H1 (cell line): Measurements from ENCODE around the gene ACLY. TPM values are rescaled to one million over a fixed set of nuclear protein-coding genes. Genes with fewer than 3 reads are reported as not detected.
A peak's percentile ranks its signal among the peaks of the same experiment; 100 is the strongest.

Experiments used
- ASH2L ChIP-seq: fragments of 200-600, 300-600 bp; sonication (generic); IDR thresholded peaks from one replicate; pipeline ENCODE4 v1.7.1; 2017; ENCODE audit warnings: low read length
- CEBPB ChIP-seq: IDR thresholded peaks from 2 replicates; pipeline ENCODE4 v1.6.1; 2012; ENCODE audit warnings: low read depth, low read length
- GABPA ChIP-seq: IDR thresholded peaks from 2 replicates; pipeline ENCODE4 v1.6.1; 2011; ENCODE audit warnings: mild to moderate bottlenecking, low read length, moderate library complexity, borderline replicate concordance; ENCODE audit not compliant: insufficient read depth
- GTF2F1 ChIP-seq: IDR thresholded peaks from 2 replicates; pipeline ENCODE4 v1.6.1; 2012; ENCODE audit warnings: low read depth, low read length, improper control_type of control experiment, borderline replicate concordance
- KDM5A ChIP-seq: fragments of 200-600 bp; IDR thresholded peaks from 2 replicates; pipeline ENCODE4 v1.7.1; 2012; ENCODE audit warnings: mild to moderate bottlenecking, low read length, inconsistent platforms, mixed read lengths
- NRF1 ChIP-seq: IDR thresholded peaks from 2 replicates; pipeline ENCODE4 v1.6.1; 2011; ENCODE audit warnings: mild to moderate bottlenecking, low read depth, low read length, improper control_type of control experiment
- POLR2AphosphoS5 ChIP-seq: IDR thresholded peaks from 2 replicates; pipeline ENCODE4 v1.6.1; 2011; ENCODE audit warnings: low read depth, low read length
- RAD21 ChIP-seq, 2 experiments: IDR thresholded peaks in 1 of 2; conservative IDR thresholded peaks in 1 of 2; 2 replicates each; pipeline ENCODE4 v1.6.1; 2011; ENCODE audit warnings: low read depth in 2 of 2, low read length in 2 of 2, improper control_type of control experiment in 1 of 2, inconsistent platforms in 1 of 2, mild to moderate bottlenecking in 1 of 2, moderate library complexity in 1 of 2
- SAP30 ChIP-seq: fragments of 300-600 bp; sonication (generic); IDR thresholded peaks from 2 replicates; pipeline ENCODE4 v1.7.1; 2012; ENCODE audit warnings: low read length, moderate library complexity, mild to moderate bottlenecking, inconsistent platforms; ENCODE audit not compliant: insufficient read depth, insufficient replicate concordance
- SIN3A ChIP-seq, 2 experiments: IDR thresholded peaks in 1 of 2; conservative IDR thresholded peaks in 1 of 2; 2 replicates each; pipeline ENCODE4 v1.6.1; 2011 to 2012; ENCODE audit warnings: low read length in 2 of 2, improper control_type of control experiment in 1 of 2, low read depth in 1 of 2, mild to moderate bottlenecking in 1 of 2
- SP2 ChIP-seq: IDR thresholded peaks from 2 replicates; pipeline ENCODE4 v1.6.1; 2012; ENCODE audit warnings: mild to moderate bottlenecking, low read length, inconsistent platforms
- SRF ChIP-seq: IDR thresholded peaks from 2 replicates; pipeline ENCODE4 v1.6.1; 2011; ENCODE audit warnings: mild to moderate bottlenecking, low read depth, low read length, moderate library complexity
- TBP ChIP-seq: IDR thresholded peaks from 2 replicates; pipeline ENCODE4 v1.6.1; 2011; ENCODE audit warnings: low read depth, low read length, improper control_type of control experiment
- polyA plus RNA-seq, 7 experiments: library from polyadenylated mRNA; depleted of rRNA in 3 of 7; stranded (reverse) in 5 of 7; unstranded in 2 of 7; fragments of >200 nt in 5 of 7; fragments of 200-250 nt in 2 of 7; gene quantifications; 1 replicate in 5 of 7; 2 replicates in 1 of 7; 4 replicates in 1 of 7; pipeline versions ENCODE4 v1.2.1 to v1.2.3, GENCODE V29; 2011 to 2013; ENCODE audit warnings: missing spikeins in 2 of 7, mixed read lengths in 2 of 7
- total RNA-seq: library from RNA; stranded (reverse); fragmentation: NEBNext Ultra II Directional; extraction: Animal tissue kit (Norgen Biotek cat#: 25700); gene quantifications from 2 replicates; pipeline ENCODE4 v1.2.1, GENCODE V29; 2021

Gene ACLY
- total and polyA plus RNA-seq, 2 of the 8 experiments (the other 6 are each of a cell fraction or from before 2014, with no cell fraction given), result 167 to 393 TPM

DNA sequence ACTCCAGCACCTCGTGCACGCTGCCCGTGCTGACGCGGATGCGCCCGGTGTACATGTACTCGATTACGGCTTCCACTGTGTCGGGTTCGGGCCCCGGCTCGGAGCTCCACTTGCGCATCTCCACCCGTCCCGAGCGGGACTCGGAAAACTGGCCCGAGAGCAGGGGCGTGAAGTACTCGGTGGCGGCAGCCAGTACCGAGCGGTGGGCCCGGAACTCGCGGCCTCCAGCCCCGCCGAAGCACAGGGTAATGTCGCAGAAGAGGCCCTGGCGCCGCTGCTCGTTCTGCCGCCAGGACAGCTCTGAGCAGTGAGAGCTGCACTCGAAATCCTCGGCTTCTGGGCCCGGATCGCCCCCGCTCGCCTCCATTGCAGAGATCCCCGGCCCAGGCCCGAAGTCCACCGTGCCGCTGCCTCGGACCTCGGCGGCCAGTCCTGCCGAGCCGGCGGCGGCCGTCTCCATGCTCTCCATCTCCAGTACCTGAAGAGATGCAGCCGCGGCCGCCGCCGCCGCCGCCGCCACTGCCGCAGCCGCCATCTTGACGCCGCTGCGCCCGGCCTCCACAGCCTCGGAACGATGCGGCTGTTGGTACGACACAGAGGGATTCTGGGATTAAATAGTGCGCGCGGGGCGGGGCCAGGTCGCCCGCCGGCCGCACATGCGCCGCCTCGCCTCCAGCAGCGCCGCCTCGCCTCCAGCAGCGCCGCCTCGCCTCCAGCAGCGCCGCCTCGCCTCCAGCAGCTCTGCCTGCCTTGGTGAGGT, 53.7 kb downstream of the ACLY start, which contains the start of gene KLHL11 (continued):
- TF ChIP-seq POLR2AphosphoS5 (peak; percentile 72; the same call in 1 of the 2 replicates), GTF2F1 (no peak), TBP (peak; percentile 88), KDM5A (peak; percentile 43; the same call in 1 of the 2 replicates), SRF (no peak), NRF1 (peak; percentile 59), GABPA (no peak; the same call in 1 of the 2 replicates), CEBPB (no peak), SP2 (no peak), ASH2L (peak; percentile 84), SAP30 (no peak), RAD21 (IDR thresholded peaks at IDR 0.05 in 1 of 2, conservative IDR thresholded peaks at IDR 0.05 in 1 of 2; ENCODE audit: low read depth in 2 of 2, low read length in 2 of 2) (peak in 1 of 2 experiments; percentile 0; a peak in 2 of 4 replicates), SIN3A (conservative IDR thresholded peaks at IDR 0.05 in 1 of 2, IDR thresholded peaks at IDR 0.05 in 1 of 2; ENCODE audit: low read depth in 1 of 2, low read length in 2 of 2) (peak in 1 of 2 experiments; percentile 63; a peak in 1 of 4 replicates)
